Iris pigment epithelial cell (primary cell): ENCODE results near the gene LRP1B.

Experiments
- DNase-seq: peaks from one replicate; pipeline ENCODE4 v3.0.0-alpha.2; 2011; ENCODE audit warnings: low read depth

The LRP1B gene

DNA sequence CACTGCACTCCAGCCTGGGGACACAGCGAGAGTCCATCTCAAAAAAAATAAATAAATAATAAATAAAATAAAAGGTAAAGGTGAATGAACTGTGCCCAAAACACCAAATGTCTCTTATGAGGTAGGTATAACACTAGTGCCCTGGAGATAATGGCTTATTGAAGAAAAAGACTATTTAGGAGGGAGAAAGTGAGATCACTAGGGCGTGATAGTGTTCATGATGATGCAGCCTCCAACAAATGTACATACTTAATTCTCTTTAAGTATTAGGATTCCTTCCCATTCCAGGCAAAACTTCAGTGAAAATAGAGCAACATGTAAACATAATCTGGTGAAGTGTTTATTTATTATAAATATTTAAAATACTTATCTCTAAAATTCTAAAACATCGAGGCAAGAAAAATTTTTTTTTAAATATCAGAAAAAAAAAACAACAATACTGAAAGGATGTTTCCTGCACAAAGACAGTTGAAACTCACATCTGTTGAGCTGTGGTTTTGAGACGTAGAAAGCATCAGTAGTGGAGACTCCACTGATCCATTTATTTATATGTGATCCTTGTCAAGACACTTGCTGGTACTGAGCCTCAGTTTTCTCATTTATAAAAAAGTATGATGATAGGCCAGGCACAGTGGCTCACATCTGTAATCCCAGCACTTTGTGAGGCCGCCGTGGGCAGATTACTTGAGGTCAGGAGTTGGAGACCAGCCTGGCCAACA lies 183.3 kb downstream of the LRP1B start:
- DNase-seq = no peak

GRCh38 chr2:141946016-141946415 lies 184.8 kb downstream of the LRP1B start:
- no peak for DNase-seq

- DNase-seq = no peak
These were observed 186.9 kb downstream of the LRP1B start for GRCh38 chr2:141943918-141944317.

GRCh38 chr2:141942006-141942789 lies 188.6 kb downstream of the LRP1B start:
- no peak for DNase-seq

- DNase-seq = no peak
These were observed 189.6 kb downstream of the LRP1B start for GRCh38 chr2:141941210-141941714.

GRCh38 chr2:141940709-141941108 lies 190.1 kb downstream of the LRP1B start:
- no peak for DNase-seq

DNA sequence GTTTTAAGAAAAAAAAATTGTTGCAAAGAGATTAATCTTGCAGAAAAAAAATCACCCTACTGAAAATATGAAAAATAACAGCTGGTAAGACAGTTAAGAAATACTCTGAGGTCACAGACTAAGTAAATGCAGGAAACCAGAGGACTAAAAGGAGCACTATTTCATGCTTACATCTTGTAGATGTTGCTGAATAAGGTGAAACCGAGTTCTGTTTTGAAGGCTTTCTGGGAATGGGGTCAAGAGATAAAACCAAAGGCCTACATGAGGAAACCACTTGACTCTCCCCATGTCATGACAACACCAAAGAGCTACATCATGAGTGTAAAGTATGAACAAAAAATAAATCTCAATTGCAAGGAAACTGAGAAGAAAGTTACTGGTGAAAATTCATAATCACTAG lies 197.6 kb downstream of the LRP1B start:
- DNase-seq = no peak

DNA sequence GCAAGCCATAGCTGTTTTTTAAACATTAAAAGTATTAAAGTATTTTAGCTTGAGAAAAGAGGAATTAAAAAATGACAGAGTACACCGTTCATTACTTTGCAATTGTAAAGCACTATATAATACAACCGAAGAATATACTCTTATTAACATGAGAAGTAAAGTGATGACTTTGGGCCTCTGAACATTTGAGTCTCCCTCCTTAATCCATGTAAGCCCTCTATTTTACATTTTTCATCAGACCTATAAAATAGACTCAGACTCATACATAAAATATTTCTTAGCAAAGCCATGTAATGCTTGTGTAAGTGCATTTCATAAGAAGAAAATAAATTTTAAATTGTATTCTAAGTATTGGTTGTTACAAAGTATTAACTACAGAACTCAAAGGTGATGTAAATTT lies 198.6 kb downstream of the LRP1B start:
- DNase-seq = no peak

DNA sequence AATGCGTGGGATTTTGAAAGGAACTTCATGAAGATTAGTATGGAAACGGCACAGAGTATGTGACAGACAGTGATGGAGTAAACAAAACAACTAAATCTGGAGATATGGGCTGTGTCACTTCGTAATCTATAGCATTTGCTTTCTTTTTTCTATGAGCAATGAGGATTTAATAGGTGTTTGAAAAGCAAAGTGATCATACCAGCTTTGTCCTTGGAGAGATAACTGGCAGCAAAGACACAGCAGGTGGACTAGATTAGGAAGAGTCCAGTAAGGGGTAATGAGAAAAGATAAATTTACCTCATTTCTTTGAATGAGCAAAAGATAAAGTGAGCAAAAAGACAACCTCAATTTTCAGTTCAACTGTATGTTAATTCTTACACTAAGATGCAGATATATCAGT lies 199.0 kb downstream of the LRP1B start:
- DNase-seq = no peak

DNA sequence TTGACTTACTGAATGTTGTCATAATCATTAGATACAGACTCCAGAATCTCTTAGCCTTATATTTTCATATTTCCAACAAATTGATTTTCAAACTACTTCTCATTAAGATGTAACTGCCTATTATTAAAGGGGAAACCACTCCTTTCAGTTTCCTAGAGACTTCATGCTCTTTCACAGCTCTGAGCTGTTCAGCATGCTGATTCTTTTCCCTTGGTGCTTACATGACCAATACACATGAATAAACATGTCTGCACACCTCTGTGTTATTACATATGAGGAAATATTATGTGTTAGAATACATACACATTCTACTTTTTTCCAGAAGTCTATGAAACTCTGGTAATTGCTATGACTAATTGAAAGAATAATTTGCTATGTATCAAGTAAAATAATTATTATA lies 200.0 kb downstream of the LRP1B start:
- DNase-seq = no peak

- no peak for DNase-seq
These were observed 201.2 kb downstream of the LRP1B start for GRCh38 chr2:141929331-141930252.

DNA sequence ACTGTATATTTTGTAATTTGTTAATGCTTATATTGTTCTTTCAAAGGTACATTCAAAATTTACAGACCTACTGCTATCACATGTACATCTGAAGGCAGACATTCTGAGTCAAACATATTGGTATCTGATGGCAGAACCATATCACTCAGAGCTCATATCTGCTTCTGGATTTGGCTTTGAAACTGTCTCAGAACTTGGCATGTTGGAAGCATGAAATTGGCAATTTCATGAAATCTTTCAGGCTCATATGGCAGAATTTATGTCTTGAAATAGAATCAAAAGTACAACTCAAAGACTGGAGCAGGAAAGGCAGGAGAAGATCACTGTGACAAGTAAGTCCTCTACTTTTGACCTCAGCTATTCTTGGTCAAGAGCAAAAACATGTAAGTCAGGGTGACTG lies 202.3 kb downstream of the LRP1B start:
- DNase-seq = no peak

DNA sequence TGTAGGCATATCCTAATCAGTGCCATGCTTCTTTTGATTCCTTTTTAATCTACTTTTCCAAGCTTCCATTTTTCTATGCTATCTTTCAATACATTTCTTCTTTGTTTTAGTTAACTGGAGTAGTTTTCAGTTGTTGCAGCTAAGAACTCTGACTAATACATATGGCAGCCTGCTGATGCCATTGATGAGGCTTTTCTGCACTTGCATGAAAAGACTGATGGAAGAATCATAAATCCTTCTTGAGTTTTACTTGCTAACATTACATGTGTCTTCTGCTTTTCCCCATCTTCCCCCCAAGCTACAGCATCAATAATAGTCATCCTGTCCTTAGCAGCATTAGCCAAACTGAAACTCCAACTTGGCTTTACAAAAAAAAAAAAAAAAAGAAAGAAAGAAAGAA lies 203.3 kb downstream of the LRP1B start:
- DNase-seq = peak; percentile 22

DNA sequence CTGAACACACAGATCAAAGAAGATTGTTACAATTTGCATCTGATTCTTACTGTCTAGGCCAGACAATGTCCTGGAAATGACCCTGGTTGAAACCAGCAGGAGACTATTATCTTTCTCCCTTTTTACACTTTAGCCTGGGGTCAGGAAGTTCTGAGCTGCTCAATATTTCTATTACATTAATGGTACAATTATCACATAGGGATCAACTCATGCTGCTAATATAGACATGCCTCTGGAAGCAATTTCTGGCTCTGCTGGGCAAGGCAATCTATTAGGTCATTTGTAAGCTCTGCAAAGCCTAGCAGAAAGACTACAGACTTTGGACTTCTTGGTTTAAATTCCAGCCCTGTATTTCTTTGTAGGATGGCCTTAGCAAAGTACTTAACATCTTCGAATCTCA lies 205.3 kb downstream of the LRP1B start:
- DNase-seq = no peak

DNA sequence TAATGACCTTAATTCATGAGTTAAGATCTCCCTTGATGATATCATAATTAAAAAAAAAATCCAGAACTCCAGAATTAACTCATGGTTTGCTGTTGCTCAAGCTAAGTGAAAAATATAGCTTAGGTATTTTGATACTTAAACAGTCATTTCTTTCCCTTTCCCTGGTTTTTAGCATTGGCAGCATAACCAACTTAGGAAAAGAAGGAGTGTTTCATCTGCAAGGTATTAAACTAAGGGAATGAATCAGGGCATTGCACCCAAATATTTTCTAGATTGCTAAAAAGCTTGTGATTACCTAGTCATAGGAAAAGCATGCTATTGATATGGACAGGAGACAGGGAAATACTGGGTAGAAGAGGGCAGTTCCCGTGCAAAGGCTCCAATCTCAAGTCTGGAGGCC lies 207.2 kb downstream of the LRP1B start:
- DNase-seq = peak; percentile 22

GRCh38 chr2:141911485-141912066 lies 219.2 kb downstream of the LRP1B start:
- DNase-seq = peak; percentile 36

DNA sequence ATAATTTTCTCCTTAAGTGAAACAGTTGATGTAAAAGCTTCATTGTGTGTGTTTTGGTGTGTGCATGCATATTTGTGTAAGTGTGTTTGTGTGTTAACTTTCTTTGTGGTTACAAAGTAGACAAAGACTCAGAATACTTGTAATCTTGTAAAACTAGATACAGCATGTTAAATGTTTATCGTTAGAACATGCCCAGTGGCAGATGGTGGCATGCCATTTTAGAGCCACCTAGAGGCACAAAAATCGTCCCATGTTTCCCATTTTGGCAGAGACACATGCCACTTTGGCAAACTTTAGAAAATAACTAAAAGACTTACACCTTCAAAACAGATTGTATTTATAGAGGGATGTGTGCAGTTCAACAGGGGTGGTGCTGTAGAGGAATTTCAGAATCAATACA lies 224.1 kb downstream of the LRP1B start:
- DNase-seq = no peak

GRCh38 chr2:141900826-141901225 lies 230.0 kb downstream of the LRP1B start:
- no peak for DNase-seq

GRCh38 chr2:141899740-141900139 lies 231.1 kb downstream of the LRP1B start:
- DNase-seq = no peak

- DNase-seq = no peak
These were observed 241.0 kb downstream of the LRP1B start for GRCh38 chr2:141889788-141890187.

GRCh38 chr2:141888987-141889555 lies 241.7 kb downstream of the LRP1B start:
- no peak for DNase-seq

DNA sequence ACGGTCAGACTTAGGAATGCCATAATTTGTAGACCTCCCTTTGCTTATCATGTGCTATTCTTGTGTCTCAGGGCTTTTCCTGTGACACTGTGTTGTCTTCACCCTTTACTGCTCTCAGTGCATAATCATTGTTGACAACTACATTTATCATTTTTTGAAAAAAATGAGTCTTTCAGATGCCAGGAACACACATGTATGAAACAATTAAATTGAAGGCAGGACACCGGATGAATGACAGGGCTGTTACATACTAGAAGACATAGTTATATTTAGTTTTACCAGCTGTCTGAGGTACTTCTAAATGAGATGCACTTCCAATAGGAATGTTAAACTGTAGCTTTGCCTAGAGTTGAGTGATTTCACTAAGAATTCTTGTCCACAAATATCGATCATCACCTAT lies 243.5 kb downstream of the LRP1B start:
- no peak for DNase-seq
